IMR-90 (cell line): Measurements from ENCODE around the gene DDX46. TPM values are rescaled to one million over a fixed set of nuclear protein-coding genes. Genes with fewer than 3 reads are reported as not detected.
A peak's percentile ranks its signal among the peaks of the same experiment; 100 is the strongest.
"Not testable (repeated sequence)": the region's sequence is repeated elsewhere in the genome, so short reads cannot be mapped to it uniquely, and the experiment has no call there.

Source experiments
- ATAC-seq: fragments of 200-7000 bp; cut with Tn5 transposase; 2 replicates; pipeline ENCODE4 v1.9.1; 2020; ENCODE audit warnings: low read depth, mild to moderate bottlenecking, moderate library complexity
- BruUV-seq: library from RNA; stranded (reverse); fragments of 400-500 nt; replicated peaks from 2 replicates; lab custom pipeline; 2021; lab: Mats Ljungman, UMichigan
- CTCF ChIA-PET: fragments of 300-600 bp; formaldehyde crosslinking; extraction: SDS; loops from one replicate; lab custom pipeline; 2021; ENCODE audit warnings: antibody characterized with exemption; lab: Yijun Ruan, JAX
- POLR2A ChIA-PET: fragments of 300-600 bp; sonication (Branson Sonifier 250); formaldehyde crosslinking; loops from one replicate; lab custom pipeline; 2022; ENCODE audit warnings: antibody characterized with exemption; ENCODE audit not compliant: unreplicated experiment; lab: Charles Lee
- DNase-seq: peaks from one replicate; pipeline ENCODE4 v3.0.0; 2013
- H2AFZ ChIP-seq: replicated peaks from 2 replicates; pipeline ENCODE3; 2013; ENCODE audit warnings: low read length, mild to moderate bottlenecking; ENCODE audit not compliant: poor library complexity
- H2AK5ac ChIP-seq: 2 replicates; pipeline ENCODE4 v1.6.1; 2013; ENCODE audit warnings: low read depth, low read length, inconsistent platforms
- H2AK9ac ChIP-seq: replicated peaks from 2 replicates; pipeline ENCODE3; 2013; ENCODE audit warnings: mild to moderate bottlenecking, low read depth, low read length, moderate library complexity; ENCODE audit not compliant: poor library complexity
- H2BK120ac ChIP-seq: 2 replicates; pipeline ENCODE4 v1.6.1; 2013; ENCODE audit warnings: low read depth, low read length, inconsistent platforms
- H2BK15ac ChIP-seq: 3 replicates; pipeline ENCODE4 v1.6.1; 2013; ENCODE audit warnings: low read depth, low read length, inconsistent platforms
- H2BK20ac ChIP-seq: 2 replicates; pipeline ENCODE4 v1.6.1; 2013; ENCODE audit warnings: low read depth, mild to moderate bottlenecking, inconsistent platforms, low read length, moderate library complexity
- H2BK5ac ChIP-seq: 2 replicates; pipeline ENCODE4 v1.6.1; 2013; ENCODE audit warnings: mild to moderate bottlenecking, low read depth, low read length, inconsistent platforms; ENCODE audit not compliant: poor library complexity, severe bottlenecking
- H3K14ac ChIP-seq: replicated peaks from 2 replicates; pipeline ENCODE4 v1.6.1; 2013; ENCODE audit warnings: low read depth, low read length, inconsistent platforms
- H3K18ac ChIP-seq: 2 replicates; pipeline ENCODE4 v1.6.1; 2013; ENCODE audit warnings: low read depth, low read length, control low read depth
- H3K23ac ChIP-seq: 2 replicates; pipeline ENCODE4 v1.6.1; 2013; ENCODE audit warnings: low read depth, low read length, inconsistent platforms
- H3K27ac ChIP-seq: 2 replicates; pipeline ENCODE4 v1.5.1; 2013; ENCODE audit warnings: mild to moderate bottlenecking, control low read depth, low read length; ENCODE audit not compliant: insufficient read depth
- H3K27me3 ChIP-seq: 2 replicates; pipeline ENCODE4 v1.6.1; 2013; ENCODE audit warnings: low read length; ENCODE audit not compliant: control insufficient read depth, insufficient read depth
- H3K36me3 ChIP-seq: 2 replicates; pipeline ENCODE4 v1.6.1; 2013; ENCODE audit warnings: low read length, mixed read lengths; ENCODE audit not compliant: control insufficient read depth, insufficient read depth
- H3K4ac ChIP-seq: 2 replicates; pipeline ENCODE4 v1.6.1; 2013; ENCODE audit warnings: low read depth, low read length, inconsistent platforms
- H3K4me1 ChIP-seq: 2 replicates; pipeline ENCODE4 v1.6.1; 2013; ENCODE audit warnings: low read length, mixed read lengths; ENCODE audit not compliant: control insufficient read depth, insufficient read depth
- H3K4me2 ChIP-seq: 2 replicates; pipeline ENCODE4 v1.6.1; 2013; ENCODE audit warnings: low read depth, mild to moderate bottlenecking, control low read depth, low read length, moderate library complexity
- H3K4me3 ChIP-seq: 2 replicates; pipeline ENCODE4 v1.5.1; 2013; ENCODE audit warnings: low read depth, mild to moderate bottlenecking, control low read depth, low read length, moderate library complexity; ENCODE audit not compliant: insufficient read depth
- H3K56ac ChIP-seq: 2 replicates; pipeline ENCODE4 v1.6.1; 2013; ENCODE audit warnings: low read length, inconsistent platforms; ENCODE audit not compliant: insufficient read depth; ENCODE audit errors: extremely low read depth
- H3K79me1 ChIP-seq, 2 experiments: 2 replicates each; pipeline ENCODE4 v1.6.1; 2013; ENCODE audit warnings: low read length in 2 of 2, inconsistent platforms in 1 of 2, low read depth in 1 of 2
- H3K9ac ChIP-seq: 2 replicates; pipeline ENCODE4 v1.6.1; 2013; ENCODE audit warnings: low read depth, low read length, control low read depth
- H3K9me1 ChIP-seq: 2 replicates; pipeline ENCODE4 v1.6.1; 2013; ENCODE audit warnings: low read length, inconsistent platforms; ENCODE audit not compliant: insufficient read depth
- H3K9me3 ChIP-seq: 2 replicates; pipeline ENCODE4 v1.6.1; 2013; ENCODE audit warnings: low read length; ENCODE audit not compliant: control insufficient read depth, insufficient read depth
- H4K20me1 ChIP-seq: 2 replicates; pipeline ENCODE4 v1.6.1; 2013; ENCODE audit warnings: low read length, inconsistent platforms; ENCODE audit not compliant: insufficient read depth
- H4K5ac ChIP-seq: 2 replicates; pipeline ENCODE4 v1.6.1; 2013; ENCODE audit warnings: mild to moderate bottlenecking, low read depth, low read length, control low read depth
- H4K8ac ChIP-seq, 2 experiments: 2 replicates each; pipeline ENCODE4 v1.6.1; 2013; ENCODE audit warnings: low read depth in 2 of 2, low read length in 2 of 2, control low read depth in 1 of 2, inconsistent platforms in 1 of 2
- H4K91ac ChIP-seq: 2 replicates; pipeline ENCODE4 v1.6.1; 2013; ENCODE audit warnings: low read depth, low read length, inconsistent platforms; ENCODE audit not compliant: insufficient read depth
- WGBS, 2 experiments: methylation state at CpG; one replicate each; pipeline versions ENCODE4 v1.1.5 to v1.1.7; 2013; ENCODE audit warnings: missing lambda C conversion rate in 2 of 2; ENCODE audit not compliant: insufficient read length in 1 of 2; ENCODE audit errors: extremely low coverage in 2 of 2; 5-methylcytosine and 5-hydroxymethylcytosine counted together
- dilution Hi-C: fragments of 300-500 bp; cut with HindIII; formaldehyde crosslinking; loops from one replicate; pipeline ENCODE4 v1.14.3; 2018; ENCODE audit warnings: low sequenced_read_pairs; ENCODE audit not compliant: unreplicated experiment
- in situ Hi-C: fragments of 300-500 bp; cut with MboI; formaldehyde crosslinking; loops from 3 replicates; pipeline ENCODE4 v1.14.3; 2019; ENCODE audit warnings: low sequenced_read_pairs, inconsistent platforms, mixed read lengths
- intact Hi-C: fragments of 100-400 bp; cut with micrococcal nuclease; formaldehyde crosslinking; loops from 2 replicates; pipeline ENCODE4 v1.10.0; 2022
- polyA plus RNA-seq, 3 experiments: library from polyadenylated mRNA; depleted of rRNA; stranded (reverse); fragments of >200 nt; gene quantifications; 2 replicates each; pipeline ENCODE4 v1.2.3, GENCODE V29; 2012; ENCODE audit warnings: low replicate concordance in 1 of 3
- total RNA-seq: library from RNA; depleted of rRNA; stranded (reverse); fragments of >200 nt; gene quantifications from 2 replicates; pipeline ENCODE4 v1.2.3, GENCODE V29; 2012
- TF ChIP-seq, protein P1 (sequence below): conservative IDR thresholded peaks from 2 replicates; pipeline ENCODE4 v1.5.1; 2012; ENCODE audit warnings: mild to moderate bottlenecking, low read depth, low read length, improper control_type of control experiment

DDX46 gene
- total and polyA plus RNA-seq, 2 of the 4 experiments (the other 2 are of a cell fraction) = 22.5 to 26.0 TPM

DNA sequence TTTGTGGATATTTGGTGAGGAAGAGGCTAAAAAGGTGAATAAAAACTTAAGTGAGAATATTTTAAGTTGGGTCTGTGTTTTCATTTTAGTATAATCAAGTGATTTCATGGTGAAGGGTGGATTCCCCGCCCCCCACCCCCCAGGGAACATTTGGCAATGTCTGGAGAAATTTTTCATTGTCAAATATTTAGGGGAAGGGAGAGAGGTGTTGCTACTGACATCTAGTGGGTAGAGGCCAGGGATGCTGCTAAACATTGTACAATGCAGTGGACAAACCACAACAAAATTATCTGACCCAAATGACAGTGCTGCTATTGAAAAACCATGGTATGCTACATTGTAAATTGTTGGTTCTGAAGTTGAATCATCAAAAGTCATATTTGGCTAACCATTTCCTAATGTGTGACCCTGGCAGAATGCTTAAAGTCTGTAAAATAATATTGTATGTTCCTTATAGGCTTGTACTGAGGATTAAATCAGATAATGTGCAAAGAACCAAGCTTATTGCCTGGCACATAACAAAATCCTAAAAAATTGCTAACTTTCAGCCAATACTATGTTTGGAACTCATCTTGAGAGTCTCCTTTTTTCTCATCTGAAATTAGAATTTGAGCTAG, 92.8 kb downstream of the DDX46 start (continued):
- TF ChIP-seq, protein P1, sequence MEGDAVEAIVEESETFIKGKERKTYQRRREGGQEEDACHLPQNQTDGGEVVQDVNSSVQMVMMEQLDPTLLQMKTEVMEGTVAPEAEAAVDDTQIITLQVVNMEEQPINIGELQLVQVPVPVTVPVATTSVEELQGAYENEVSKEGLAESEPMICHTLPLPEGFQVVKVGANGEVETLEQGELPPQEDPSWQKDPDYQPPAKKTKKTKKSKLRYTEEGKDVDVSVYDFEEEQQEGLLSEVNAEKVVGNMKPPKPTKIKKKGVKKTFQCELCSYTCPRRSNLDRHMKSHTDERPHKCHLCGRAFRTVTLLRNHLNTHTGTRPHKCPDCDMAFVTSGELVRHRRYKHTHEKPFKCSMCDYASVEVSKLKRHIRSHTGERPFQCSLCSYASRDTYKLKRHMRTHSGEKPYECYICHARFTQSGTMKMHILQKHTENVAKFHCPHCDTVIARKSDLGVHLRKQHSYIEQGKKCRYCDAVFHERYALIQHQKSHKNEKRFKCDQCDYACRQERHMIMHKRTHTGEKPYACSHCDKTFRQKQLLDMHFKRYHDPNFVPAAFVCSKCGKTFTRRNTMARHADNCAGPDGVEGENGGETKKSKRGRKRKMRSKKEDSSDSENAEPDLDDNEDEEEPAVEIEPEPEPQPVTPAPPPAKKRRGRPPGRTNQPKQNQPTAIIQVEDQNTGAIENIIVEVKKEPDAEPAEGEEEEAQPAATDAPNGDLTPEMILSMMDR = peak; percentile 63

DNA sequence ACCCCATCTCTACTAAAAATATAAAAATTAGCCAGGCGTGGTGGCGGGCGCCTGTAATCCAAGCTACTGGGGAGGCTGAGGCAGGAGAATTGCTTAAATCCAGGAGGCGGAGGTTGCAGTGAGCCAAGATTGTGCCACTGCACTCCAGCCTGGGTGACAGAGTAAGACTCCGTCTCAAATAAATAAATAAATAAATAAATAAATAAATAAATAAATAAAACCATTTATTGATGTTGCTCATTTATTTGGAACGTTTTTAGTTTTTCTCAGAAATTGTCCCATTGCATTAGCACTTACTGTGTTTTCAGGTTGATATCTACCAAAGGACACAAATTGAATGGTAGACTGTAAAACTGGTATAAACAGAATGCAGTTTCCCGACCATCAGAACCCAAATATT, 97.9 kb downstream of the DDX46 start:
- H3K14ac ChIP-seq, H3K4me1 ChIP-seq, in situ Hi-C loops, H3K56ac ChIP-seq, H4K5ac ChIP-seq, H2BK5ac ChIP-seq, ATAC-seq, intact Hi-C loops, H3K23ac ChIP-seq, H3K27ac ChIP-seq, DNase-seq, H3K4me2 ChIP-seq, H3K27me3 ChIP-seq, H3K18ac ChIP-seq, CTCF ChIA-PET, H2AK9ac ChIP-seq, H3K4ac ChIP-seq, H2AFZ ChIP-seq, dilution Hi-C loops, POLR2A ChIA-PET, BruUV-seq, H2BK20ac ChIP-seq, H3K9me1 ChIP-seq, H4K91ac ChIP-seq, H2BK15ac ChIP-seq, H3K9me3 ChIP-seq, H2BK120ac ChIP-seq, H4K8ac ChIP-seq, H3K9ac ChIP-seq, H3K4me3 ChIP-seq, H2AK5ac ChIP-seq: not testable (repeated sequence)
- peaks cover 25 to 42% of the 10 kb centered on the region in 2 experiments for H3K79me1 ChIP-seq
- peaks cover 37% of the 10 kb centered on the region for H4K20me1 ChIP-seq
- peaks cover 40% of the 10 kb centered on the region for H3K36me3 ChIP-seq
- no CpG with 5 or more reads among the region's 7 CpGs for WGBS, 2 experiments
